ENCODE results near the gene ADAMTS12. TPM values are rescaled to one million over a fixed set of nuclear protein-coding genes. Genes with fewer than 3 reads are reported as not detected.

The ADAMTS12 gene
- total and polyA plus RNA-seq, 9 of the 15 experiments (the other 6 are each of a cell fraction or from before 2014, with no cell fraction given), result 0.11 TPM; not detected in 8

DNA sequence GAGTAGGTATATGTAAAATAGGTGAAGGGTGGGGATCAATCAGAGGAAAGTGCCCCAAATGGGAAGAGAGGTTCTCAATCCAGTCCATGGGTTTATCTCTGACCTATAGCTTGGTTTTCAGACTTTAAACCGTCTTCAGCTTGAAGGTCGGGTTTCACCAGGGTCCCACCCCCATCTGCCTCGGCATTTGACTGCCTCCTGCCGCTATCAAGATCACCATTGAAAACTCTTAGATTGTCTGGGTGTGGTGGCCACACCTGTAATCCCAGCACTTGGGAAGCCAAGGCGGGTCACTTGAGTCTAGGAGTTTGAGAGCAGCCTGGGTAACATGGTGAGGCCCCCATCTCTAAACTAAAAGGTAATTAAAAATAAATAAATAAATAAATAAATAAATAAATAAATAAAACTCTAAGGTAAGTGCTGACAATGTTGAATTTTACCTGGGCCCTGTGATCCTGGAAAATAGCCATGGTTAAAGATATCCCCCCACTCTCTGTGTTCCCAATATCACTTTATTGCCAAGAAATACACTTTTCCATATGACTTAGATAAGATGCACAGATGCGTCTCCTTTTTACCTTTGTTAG is 402.2 kb downstream of the ADAMTS12 start:
- peaks cover 0 to 4% of the 10 kb centered on the region in 2 experiments; a peak in 1 of 5 replicates for H3K4me1 ChIP-seq (replicated peaks in 1 of 2; ENCODE audit: control insufficient read depth in 2 of 2, insufficient read depth in 2 of 2, low read length in 2 of 2)
- H2AFZ ChIP-seq (ENCODE audit: low read depth, low read length), result no peak overlapping the region
- intact Hi-C loops (cut with micrococcal nuclease) (no loop called here), in situ Hi-C loops (cut with MboI) (no loop called here)
- 15% methylated on average over 6 of the region's 6 CpGs for WGBS (ENCODE audit: insufficient coverage, low coverage, missing lambda C conversion rate)
- ATAC-seq (no peak), DNase-seq (ENCODE audit: extremely low read depth in 1 of 4, low spot score in 3 of 4) (no peak), FAIRE-seq (no peak)
- H3K4me2 ChIP-seq (ENCODE audit: insufficient read depth, low read length), result no peak overlapping the region
- H3K36me3 ChIP-seq (ENCODE audit: control insufficient read depth, insufficient read depth, low read length), result no peaks in the 10 kb centered on the region
- no peaks in the 10 kb centered on the region for H3K79me2 ChIP-seq (ENCODE audit: control insufficient read depth, insufficient read depth, low read length)
- H3K9me1 ChIP-seq (ENCODE audit: control insufficient read depth, insufficient read depth, low read length), result no peaks in the 10 kb centered on the region
- POLR2A ChIA-PET, result interaction anchor here (0.9 to 2.9 kb wide), 2 partner anchors 12 to 28 kb away, joined by 3 to 10 read pairs; no protein-coding TSS in a partner anchor
- TF ChIP-seq, protein P1, sequence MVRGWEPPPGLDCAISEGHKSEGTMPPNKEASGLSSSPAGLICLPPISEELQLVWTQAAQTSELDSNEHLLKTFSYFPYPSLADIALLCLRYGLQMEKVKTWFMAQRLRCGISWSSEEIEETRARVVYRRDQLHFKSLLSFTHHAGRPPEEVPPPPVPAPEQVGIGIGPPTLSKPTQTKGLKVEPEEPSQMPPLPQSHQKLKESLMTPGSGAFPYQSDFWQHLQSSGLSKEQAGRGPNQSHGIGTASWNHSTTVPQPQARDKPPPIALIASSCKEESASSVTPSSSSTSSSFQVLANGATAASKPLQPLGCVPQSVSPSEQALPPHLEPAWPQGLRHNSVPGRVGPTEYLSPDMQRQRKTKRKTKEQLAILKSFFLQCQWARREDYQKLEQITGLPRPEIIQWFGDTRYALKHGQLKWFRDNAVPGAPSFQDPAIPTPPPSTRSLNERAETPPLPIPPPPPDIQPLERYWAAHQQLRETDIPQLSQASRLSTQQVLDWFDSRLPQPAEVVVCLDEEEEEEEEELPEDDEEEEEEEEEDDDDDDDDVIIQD (CRISPR knock-in tag; IDR thresholded peaks at IDR 0.05), result no peak
- no peak for TF ChIP-seq TRIM24 (IDR thresholded peaks at IDR 0.05)
- TF ChIP-seq, protein P2, sequence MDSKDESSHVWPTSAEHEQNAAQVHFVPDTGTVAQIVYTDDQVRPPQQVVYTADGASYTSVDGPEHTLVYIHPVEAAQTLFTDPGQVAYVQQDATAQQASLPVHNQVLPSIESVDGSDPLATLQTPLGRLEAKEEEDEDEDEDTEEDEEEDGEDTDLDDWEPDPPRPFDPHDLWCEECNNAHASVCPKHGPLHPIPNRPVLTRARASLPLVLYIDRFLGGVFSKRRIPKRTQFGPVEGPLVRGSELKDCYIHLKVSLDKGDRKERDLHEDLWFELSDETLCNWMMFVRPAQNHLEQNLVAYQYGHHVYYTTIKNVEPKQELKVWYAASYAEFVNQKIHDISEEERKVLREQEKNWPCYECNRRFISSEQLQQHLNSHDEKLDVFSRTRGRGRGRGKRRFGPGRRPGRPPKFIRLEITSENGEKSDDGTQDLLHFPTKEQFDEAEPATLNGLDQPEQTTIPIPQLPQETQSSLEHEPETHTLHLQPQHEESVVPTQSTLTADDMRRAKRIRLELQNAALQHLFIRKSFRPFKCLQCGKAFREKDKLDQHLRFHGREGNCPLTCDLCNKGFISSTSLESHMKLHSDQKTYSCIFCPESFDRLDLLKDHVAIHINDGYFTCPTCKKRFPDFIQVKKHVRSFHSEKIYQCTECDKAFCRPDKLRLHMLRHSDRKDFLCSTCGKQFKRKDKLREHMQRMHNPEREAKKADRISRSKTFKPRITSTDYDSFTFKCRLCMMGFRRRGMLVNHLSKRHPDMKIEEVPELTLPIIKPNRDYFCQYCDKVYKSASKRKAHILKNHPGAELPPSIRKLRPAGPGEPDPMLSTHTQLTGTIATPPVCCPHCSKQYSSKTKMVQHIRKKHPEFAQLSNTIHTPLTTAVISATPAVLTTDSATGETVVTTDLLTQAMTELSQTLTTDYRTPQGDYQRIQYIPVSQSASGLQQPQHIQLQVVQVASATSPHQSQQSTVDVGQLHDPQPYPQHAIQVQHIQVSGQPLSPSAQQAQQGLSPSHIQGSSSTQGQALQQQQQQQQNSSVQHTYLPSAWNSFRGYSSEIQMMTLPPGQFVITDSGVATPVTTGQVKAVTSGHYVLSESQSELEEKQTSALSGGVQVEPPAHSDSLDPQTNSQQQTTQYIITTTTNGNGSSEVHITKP (IDR thresholded peaks at IDR 0.05; ENCODE audit: partially characterized antibody), result peak; percentile 37
- CTCF ChIA-PET (ENCODE audit: low intra/inter-chr PET ratio), result no interaction called here
- H3K4me3 ChIP-seq, result no peak overlapping the region
- BruUV-seq (replicated peaks), result no TSS peak
- no peak overlapping the region for H3K27ac ChIP-seq (ENCODE audit: extremely low read depth, low read depth, low read length)
- peaks cover 0 to 7% of the 10 kb centered on the region in 2 experiments; a peak in 1 of 5 replicates for H3K27me3 ChIP-seq (ENCODE audit: control insufficient read depth in 2 of 2, insufficient read depth in 2 of 2, low read length in 2 of 2)
- H3K9me3 ChIP-seq (replicated peaks; ENCODE audit: control insufficient read depth, insufficient read depth, low read depth, low read length), result no peaks in the 10 kb centered on the region
- H3K9ac ChIP-seq (ENCODE audit: insufficient read depth in 1 of 2, low read depth in 2 of 2, low read length in 2 of 2), result no peak overlapping the region
- H4K20me1 ChIP-seq (replicated peaks; ENCODE audit: control insufficient read depth, insufficient read depth, low read length), result no peaks in the 10 kb centered on the region
